ENCODE measurements around the gene DGKB. TPM values are rescaled to one million over a fixed set of nuclear protein-coding genes. Genes with fewer than 3 reads are reported as not detected.
A peak's percentile ranks its signal among the peaks of the same experiment; 100 is the strongest.

Gene DGKB
- total and polyA plus RNA-seq, 2 donors (not counting 1 experiment from before 2014, with no cell fraction given) = 0.31 TPM; not detected in 1

GRCh38 chr7:14207711-14208110, 694.8 kb downstream of the DGKB start:
- H3K27ac ChIP-seq (ENCODE audit: insufficient read depth, low read length) = no peak overlapping the region

GRCh38 chr7:14207138-14207537, 695.4 kb downstream of the DGKB start:
- Histone ChIP-seq H3K27ac (ENCODE audit: insufficient read depth, low read length) (no peak overlapping the region), H2AFZ (ENCODE audit: low read length) (no peak overlapping the region), H3K79me2 (ENCODE audit: control insufficient read depth, insufficient read depth, low read length) (no peaks in the 10 kb centered on the region), H4K20me1 (ENCODE audit: control insufficient read depth, extremely low read depth, insufficient read depth, low read length) (no peaks in the 10 kb centered on the region), H3K4me2 (ENCODE audit: extremely low read depth, insufficient read depth, low read length) (no peak overlapping the region), H3K4me1 (ENCODE audit: control insufficient read depth, extremely low read depth, insufficient read depth, low read length) (no peaks in the 10 kb centered on the region), H3K36me3 (ENCODE audit: control insufficient read depth, insufficient read depth, low read length) (no peaks in the 10 kb centered on the region), H3K4me3 (replicated peaks in 1 of 4; ENCODE audit: control extremely low read depth in 1 of 4, insufficient read depth in 1 of 4, low read depth in 3 of 4, low read length in 4 of 4) (no peak overlapping the region), H3K9me3 (ENCODE audit: control insufficient read depth, insufficient read depth, low read depth, low read length) (no peaks in the 10 kb centered on the region), H3K27me3 (ENCODE audit: control insufficient read depth, insufficient read depth, low read length) (no peaks in the 10 kb centered on the region), H3K9ac (ENCODE audit: insufficient read depth, low read length) (no peak overlapping the region)
- DNase-seq (ENCODE audit: low read depth in 2 of 2) = peak in 1 of 2 donors; percentile 49
- no peak for TF ChIP-seq CTCF (conservative IDR thresholded peaks at IDR 0.05 in 1 of 2, IDR thresholded peaks at IDR 0.05 in 1 of 2; ENCODE audit: low read depth in 1 of 2, low read length in 2 of 2)

More at GRCh38 chr7:14207711-14208110, 694.8 kb downstream of the DGKB start:
- Histone ChIP-seq H3K4me3 (replicated peaks in 1 of 4; ENCODE audit: control extremely low read depth in 1 of 4, insufficient read depth in 1 of 4, low read depth in 3 of 4, low read length in 4 of 4) (no peak overlapping the region), H3K4me1 (ENCODE audit: control insufficient read depth, extremely low read depth, insufficient read depth, low read length) (no peaks in the 10 kb centered on the region), H4K20me1 (ENCODE audit: control insufficient read depth, extremely low read depth, insufficient read depth, low read length) (no peaks in the 10 kb centered on the region), H3K27me3 (ENCODE audit: control insufficient read depth, insufficient read depth, low read length) (no peaks in the 10 kb centered on the region), H2AFZ (ENCODE audit: low read length) (no peak overlapping the region), H3K36me3 (ENCODE audit: control insufficient read depth, insufficient read depth, low read length) (no peaks in the 10 kb centered on the region), H3K79me2 (ENCODE audit: control insufficient read depth, insufficient read depth, low read length) (no peaks in the 10 kb centered on the region), H3K9me3 (ENCODE audit: control insufficient read depth, insufficient read depth, low read depth, low read length) (no peaks in the 10 kb centered on the region), H3K9ac (ENCODE audit: insufficient read depth, low read length) (no peak overlapping the region), H3K4me2 (ENCODE audit: extremely low read depth, insufficient read depth, low read length) (no peak overlapping the region)
- TF ChIP-seq EZH2 (IDR thresholded peaks at IDR 0.05; ENCODE audit: low read length, missing control alignments) (no peak), CTCF (conservative IDR thresholded peaks at IDR 0.05 in 1 of 2, IDR thresholded peaks at IDR 0.05 in 1 of 2; ENCODE audit: low read depth in 1 of 2, low read length in 2 of 2) (no peak)
- DNase-seq (ENCODE audit: low read depth in 2 of 2) = no peak

- no peaks in the 10 kb centered on the region for H3K36me3 ChIP-seq (ENCODE audit: control insufficient read depth, insufficient read depth, low read length)
- H4K20me1 ChIP-seq (ENCODE audit: control insufficient read depth, extremely low read depth, insufficient read depth, low read length) = no peaks in the 10 kb centered on the region
- no peak for TF ChIP-seq CTCF (conservative IDR thresholded peaks at IDR 0.05 in 1 of 2, IDR thresholded peaks at IDR 0.05 in 1 of 2; ENCODE audit: low read depth in 1 of 2, low read length in 2 of 2)
- TF ChIP-seq EZH2 (IDR thresholded peaks at IDR 0.05; ENCODE audit: low read length, missing control alignments) = no peak
- DNase-seq (ENCODE audit: low read depth in 2 of 2) = no peak
- H3K27me3 ChIP-seq (ENCODE audit: control insufficient read depth, insufficient read depth, low read length) = no peaks in the 10 kb centered on the region
- H3K4me3 ChIP-seq (replicated peaks in 1 of 4; ENCODE audit: control extremely low read depth in 1 of 4, insufficient read depth in 1 of 4, low read depth in 3 of 4, low read length in 4 of 4) = no peak overlapping the region
- no peak overlapping the region for H2AFZ ChIP-seq (ENCODE audit: low read length)
- no peak overlapping the region for H3K4me2 ChIP-seq (ENCODE audit: extremely low read depth, insufficient read depth, low read length)
- H3K9me3 ChIP-seq (ENCODE audit: control insufficient read depth, insufficient read depth, low read depth, low read length) = no peaks in the 10 kb centered on the region
- no peak overlapping the region for H3K27ac ChIP-seq (ENCODE audit: insufficient read depth, low read length)
- H3K9ac ChIP-seq (ENCODE audit: insufficient read depth, low read length) = no peak overlapping the region
- no peaks in the 10 kb centered on the region for H3K4me1 ChIP-seq (ENCODE audit: control insufficient read depth, extremely low read depth, insufficient read depth, low read length)
- H3K79me2 ChIP-seq (ENCODE audit: control insufficient read depth, insufficient read depth, low read length) = no peaks in the 10 kb centered on the region
Measured at GRCh38 chr7:14206121-14206520, 696.4 kb downstream of the DGKB start.
